Measurements from ENCODE around the gene C11orf91. TPM values are rescaled to one million over a fixed set of nuclear protein-coding genes. Genes with fewer than 3 reads are reported as not detected.
A peak's percentile ranks its signal among the peaks of the same experiment; 100 is the strongest.

C11orf91 gene
- total and polyA plus RNA-seq, 2 of the 4 experiments (the other 2 are of a cell fraction): 0.10 TPM; not detected in 1

DNA sequence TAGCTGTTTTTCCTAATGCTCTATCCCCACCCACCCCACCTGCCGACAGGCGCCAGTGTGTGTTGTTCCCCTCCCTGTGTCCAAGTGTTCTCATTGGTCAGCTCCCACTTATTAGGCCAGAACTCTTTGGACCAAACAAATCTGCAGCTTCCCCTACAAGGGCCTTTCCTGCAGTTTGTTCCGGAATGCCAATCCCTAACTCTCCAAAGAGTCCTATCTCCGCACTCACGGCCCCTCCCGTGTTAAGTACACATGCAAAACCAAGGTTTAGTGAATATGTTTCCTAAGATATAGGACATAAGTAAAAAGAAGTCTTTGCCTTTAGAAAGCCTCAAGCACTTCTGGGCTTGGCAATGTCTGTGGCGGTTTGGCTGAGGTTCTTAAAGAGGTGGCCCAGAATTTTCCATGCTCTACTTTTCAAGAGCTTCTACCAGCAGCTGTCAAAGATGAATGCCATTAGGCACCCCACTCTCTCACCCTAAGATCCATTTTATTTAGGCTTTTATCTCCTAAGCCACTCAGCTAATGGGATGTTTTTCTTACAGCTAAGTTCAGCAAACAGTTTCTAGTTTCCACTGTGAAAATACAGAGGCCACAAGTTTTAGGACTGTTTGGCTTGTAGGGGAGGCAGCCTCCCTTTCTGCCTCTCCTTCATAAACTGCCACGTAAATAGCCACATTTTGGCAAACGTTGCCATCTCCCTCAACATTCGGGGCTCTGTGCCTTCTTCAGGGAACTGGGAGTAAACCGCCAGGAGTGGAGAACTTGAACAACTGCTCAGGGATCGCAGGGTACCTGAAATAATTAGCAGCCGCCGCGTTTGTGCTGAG, 34.0 kb upstream of the C11orf91 start:
- peak overlapping the region; percentile 65 for H2BK5ac ChIP-seq (ENCODE audit: low read depth, low read length, poor library complexity, severe bottlenecking)
- in situ Hi-C loops (cut with MboI; ENCODE audit: low sequenced_read_pairs): no loop called here
- peak overlapping the region; percentile 92 for H3K9ac ChIP-seq (ENCODE audit: low read depth, low read length)
- H2BK120ac ChIP-seq (ENCODE audit: low read depth, low read length): peak overlapping the region; percentile 49; the same call in 1 of the 2 replicates
- POLR2A ChIA-PET (ENCODE audit: unreplicated experiment): interaction anchor here (0.5 kb wide), 1 partner anchor 34 kb away, joined by 15 read pairs; the partner anchor contains the start of gene C11orf91
- peaks cover 29% of the 10 kb centered on the region for H3K9me1 ChIP-seq (ENCODE audit: insufficient read depth, low read length)
- H3K36me3 ChIP-seq (ENCODE audit: control insufficient read depth, insufficient read depth, low read length): peaks cover 19% of the 10 kb centered on the region
- no peaks in the 10 kb centered on the region for H3K27me3 ChIP-seq (ENCODE audit: control insufficient read depth, insufficient read depth, low read length)
- H3K14ac ChIP-seq (replicated peaks; ENCODE audit: low read depth, low read length): peak overlapping the region; percentile 91
- CTCF ChIA-PET: interaction anchor here (0.6 to 1.0 kb wide), 2 partner anchors 8 to 338 kb away, joined by 3 read pairs; no protein-coding TSS in a partner anchor
- H2AFZ ChIP-seq (replicated peaks; ENCODE audit: low read length, poor library complexity): peak overlapping the region; percentile 2
- H4K20me1 ChIP-seq (ENCODE audit: insufficient read depth, low read length): peaks cover 54% of the 10 kb centered on the region
- intact Hi-C loops (cut with micrococcal nuclease): no loop called here
- peaks cover 8 to 55% of the 10 kb centered on the region in 2 experiments; a peak in 3 of 4 replicates for H3K79me1 ChIP-seq (ENCODE audit: low read depth in 1 of 2, low read length in 2 of 2)
- no peak for TF ChIP-seq CEBPB (IDR thresholded peaks at IDR 0.05; ENCODE audit: low read depth, low read length)
- peak; percentile 58 for TF ChIP-seq POLR2A (IDR thresholded peaks at IDR 0.05; ENCODE audit: low read depth, low read length)
- peak; percentile 62; the same call in 1 of the 2 replicates for TF ChIP-seq CHD1 (IDR thresholded peaks at IDR 0.05; ENCODE audit: low read depth, low read length)
- BruUV-seq (replicated peaks): no TSS peak
- peak overlapping the region; percentile 98 for H3K23ac ChIP-seq (ENCODE audit: low read depth, low read length)
- H3K4me1 ChIP-seq (ENCODE audit: control insufficient read depth, insufficient read depth, low read length): peaks cover 21% of the 10 kb centered on the region
- H3K4me2 ChIP-seq (ENCODE audit: low read depth, low read length): peak overlapping the region; percentile 95
- H3K9me3 ChIP-seq (ENCODE audit: control insufficient read depth, insufficient read depth, low read length): no peaks in the 10 kb centered on the region
- peak overlapping the region; percentile 62; the same call in 1 of the 2 replicates for H4K91ac ChIP-seq (ENCODE audit: insufficient read depth, low read depth, low read length)
- dilution Hi-C loops (cut with HindIII; ENCODE audit: low sequenced_read_pairs, unreplicated experiment): no loop called here
- peak overlapping the region; percentile 49 to 65; a peak in 2 of 4 replicates for H4K8ac ChIP-seq (ENCODE audit: low read depth in 2 of 2, low read length in 2 of 2)
- H4K5ac ChIP-seq (ENCODE audit: low read depth, low read length): peak overlapping the region; percentile 44
- peak overlapping the region; percentile 57 for H3K18ac ChIP-seq (ENCODE audit: low read depth, low read length)
- H3K56ac ChIP-seq (ENCODE audit: extremely low read depth, insufficient read depth, low read length): peak overlapping the region; percentile 89
- WGBS, 2 experiments (ENCODE audit: extremely low coverage in 2 of 2, insufficient read length in 1 of 2): 61% methylated on average over 3 of the region's 15 CpGs; no CpG with 5 or more reads in 1 of the 2 experiments
- peak overlapping the region; percentile 77 for H3K4me3 ChIP-seq (ENCODE audit: insufficient read depth, low read depth, low read length)
- H2BK20ac ChIP-seq (ENCODE audit: low read depth, low read length): no peak overlapping the region
- ATAC-seq (ENCODE audit: low read depth): no peak
- peak overlapping the region; percentile 67 for H3K27ac ChIP-seq (ENCODE audit: insufficient read depth, low read length)
- H2BK15ac ChIP-seq (ENCODE audit: low read depth, low read length): peak overlapping the region; percentile 69; the same call in 2 of the 3 replicates
- H2AK9ac ChIP-seq (replicated peaks; ENCODE audit: low read depth, low read length, poor library complexity): peak overlapping the region; percentile 89
- H2AK5ac ChIP-seq (ENCODE audit: low read depth, low read length): peak overlapping the region; percentile 88
- H3K4ac ChIP-seq (ENCODE audit: low read depth, low read length): peak overlapping the region; percentile 87
- DNase-seq: no peak

Data from IMR-90 (cell line).